GM06990 (cell line): Measurements from ENCODE around the gene COMMD2.

ENCODE experiments used
- DNase-seq: peaks from one replicate; pipeline ENCODE4 v3.0.0-alpha.2; 2011; ENCODE audit not compliant: insufficient read length; ENCODE audit errors: extremely low read depth
- H3K27me3 ChIP-seq: replicated peaks from 2 replicates; pipeline ENCODE4 v1.6.0; 2011; ENCODE audit warnings: low read length; ENCODE audit not compliant: control insufficient read depth, insufficient read depth
- H3K36me3 ChIP-seq: 2 replicates; pipeline ENCODE4 v1.5.1; 2011; ENCODE audit warnings: low read length; ENCODE audit not compliant: control insufficient read depth, insufficient read depth
- H3K4me3 ChIP-seq: replicated peaks from 2 replicates; pipeline ENCODE4 v1.5.1; 2011; ENCODE audit warnings: low read depth, mild to moderate bottlenecking, control low read depth, low read length
- TF ChIP-seq, protein P1 (sequence below): IDR thresholded peaks from 2 replicates; pipeline ENCODE4 v1.5.1; 2011; ENCODE audit warnings: low read length, control low read depth, mild to moderate bottlenecking, inconsistent platforms; ENCODE audit not compliant: insufficient read depth, poor library complexity, severe bottlenecking

Gene COMMD2

DNA sequence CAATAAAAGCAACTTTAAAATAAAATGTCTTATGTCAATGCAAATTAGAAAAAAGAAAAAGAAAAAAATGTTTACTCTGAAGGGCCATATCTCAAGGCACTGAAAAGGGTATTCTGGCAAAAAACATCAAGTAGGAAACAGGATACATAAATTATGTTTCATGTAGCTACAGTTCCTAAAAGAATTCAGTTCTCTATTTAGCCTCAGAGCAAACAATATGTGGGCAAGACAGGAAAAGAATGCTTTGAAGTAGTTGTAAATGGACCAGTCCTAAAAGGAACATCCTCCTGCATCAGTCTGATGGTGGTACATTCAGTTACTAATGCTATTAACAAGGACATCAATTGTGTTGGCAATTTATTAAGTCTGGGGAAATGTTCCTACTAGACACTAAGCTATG lies 8.1 kb downstream of the COMMD2 start:
- peaks cover 6% of the 10 kb centered on the region for H3K36me3 ChIP-seq
- TF ChIP-seq, protein P1, sequence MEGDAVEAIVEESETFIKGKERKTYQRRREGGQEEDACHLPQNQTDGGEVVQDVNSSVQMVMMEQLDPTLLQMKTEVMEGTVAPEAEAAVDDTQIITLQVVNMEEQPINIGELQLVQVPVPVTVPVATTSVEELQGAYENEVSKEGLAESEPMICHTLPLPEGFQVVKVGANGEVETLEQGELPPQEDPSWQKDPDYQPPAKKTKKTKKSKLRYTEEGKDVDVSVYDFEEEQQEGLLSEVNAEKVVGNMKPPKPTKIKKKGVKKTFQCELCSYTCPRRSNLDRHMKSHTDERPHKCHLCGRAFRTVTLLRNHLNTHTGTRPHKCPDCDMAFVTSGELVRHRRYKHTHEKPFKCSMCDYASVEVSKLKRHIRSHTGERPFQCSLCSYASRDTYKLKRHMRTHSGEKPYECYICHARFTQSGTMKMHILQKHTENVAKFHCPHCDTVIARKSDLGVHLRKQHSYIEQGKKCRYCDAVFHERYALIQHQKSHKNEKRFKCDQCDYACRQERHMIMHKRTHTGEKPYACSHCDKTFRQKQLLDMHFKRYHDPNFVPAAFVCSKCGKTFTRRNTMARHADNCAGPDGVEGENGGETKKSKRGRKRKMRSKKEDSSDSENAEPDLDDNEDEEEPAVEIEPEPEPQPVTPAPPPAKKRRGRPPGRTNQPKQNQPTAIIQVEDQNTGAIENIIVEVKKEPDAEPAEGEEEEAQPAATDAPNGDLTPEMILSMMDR: no peak
- H3K27me3 ChIP-seq: no peaks in the 10 kb centered on the region

DNA sequence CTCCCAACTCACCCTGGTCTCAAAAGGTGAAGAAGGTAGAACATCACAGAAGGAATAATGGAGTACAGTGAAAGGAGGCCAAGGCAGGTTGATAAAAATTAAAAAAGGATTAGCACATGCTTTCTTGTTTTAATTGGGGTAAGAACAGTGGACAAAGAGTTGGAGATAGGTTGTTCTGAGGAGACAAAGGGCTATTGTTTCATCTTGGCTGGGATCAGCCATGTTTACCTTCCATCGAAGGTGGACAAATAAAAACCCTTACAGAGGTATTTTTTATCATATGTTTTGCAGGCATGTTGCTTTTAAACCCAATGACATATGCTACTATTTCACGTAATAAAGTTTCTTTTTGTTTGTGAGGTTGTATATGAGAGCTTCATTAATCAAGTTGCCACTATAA lies 12.9 kb downstream of the COMMD2 start:
- no peak for DNase-seq
- H3K27me3 ChIP-seq: no peaks in the 10 kb centered on the region
- H3K36me3 ChIP-seq: no peaks in the 10 kb centered on the region; the same call in 1 of the 2 replicates
- H3K4me3 ChIP-seq: no peak overlapping the region
- TF ChIP-seq, protein P1: no peak

More for the DNA sequence above, 8.1 kb downstream of the COMMD2 start:
- DNase-seq: no peak
- no peak overlapping the region for H3K4me3 ChIP-seq

DNA sequence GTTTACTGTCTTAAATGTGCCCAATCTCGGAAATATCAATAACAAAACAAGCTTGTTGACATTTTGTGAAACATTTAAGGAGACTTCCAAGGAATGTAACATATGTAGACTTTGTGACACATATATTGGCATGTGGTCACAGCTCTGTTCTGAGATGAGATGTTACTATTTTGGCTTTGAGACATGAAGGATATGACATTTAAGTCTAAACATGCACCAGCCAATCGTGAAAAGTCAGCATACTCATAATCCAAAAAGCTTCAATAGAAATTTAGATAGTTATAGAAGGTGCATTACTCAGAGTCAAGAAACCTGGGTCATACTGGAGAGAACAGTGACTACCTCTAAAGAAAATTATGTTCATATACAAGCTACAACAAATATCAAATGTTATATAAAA lies 13.4 kb downstream of the COMMD2 start:
- no peak for DNase-seq
- H3K27me3 ChIP-seq: no peaks in the 10 kb centered on the region
- no peaks in the 10 kb centered on the region; the same call in 1 of the 2 replicates for H3K36me3 ChIP-seq
- no peak overlapping the region for H3K4me3 ChIP-seq
- TF ChIP-seq, protein P1: no peak

DNA sequence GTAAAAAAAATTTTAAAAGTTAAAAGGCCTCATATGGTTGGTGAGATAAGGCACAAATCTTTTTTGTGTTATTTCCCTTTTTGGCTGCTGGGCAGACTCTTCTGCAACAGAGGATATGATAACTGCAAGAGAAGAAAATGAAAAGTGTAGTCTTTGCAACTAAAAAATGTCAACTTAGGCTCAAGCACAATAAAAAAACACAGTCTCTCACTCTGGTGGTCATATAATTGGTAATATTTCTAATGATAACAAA lies 15.4 kb downstream of the COMMD2 start:
- Histone ChIP-seq H3K4me3 (no peak overlapping the region), H3K27me3 (no peaks in the 10 kb centered on the region), H3K36me3 (no peaks in the 10 kb centered on the region; the same call in 1 of the 2 replicates)
- no peak for DNase-seq
- TF ChIP-seq, protein P1: no peak

DNA sequence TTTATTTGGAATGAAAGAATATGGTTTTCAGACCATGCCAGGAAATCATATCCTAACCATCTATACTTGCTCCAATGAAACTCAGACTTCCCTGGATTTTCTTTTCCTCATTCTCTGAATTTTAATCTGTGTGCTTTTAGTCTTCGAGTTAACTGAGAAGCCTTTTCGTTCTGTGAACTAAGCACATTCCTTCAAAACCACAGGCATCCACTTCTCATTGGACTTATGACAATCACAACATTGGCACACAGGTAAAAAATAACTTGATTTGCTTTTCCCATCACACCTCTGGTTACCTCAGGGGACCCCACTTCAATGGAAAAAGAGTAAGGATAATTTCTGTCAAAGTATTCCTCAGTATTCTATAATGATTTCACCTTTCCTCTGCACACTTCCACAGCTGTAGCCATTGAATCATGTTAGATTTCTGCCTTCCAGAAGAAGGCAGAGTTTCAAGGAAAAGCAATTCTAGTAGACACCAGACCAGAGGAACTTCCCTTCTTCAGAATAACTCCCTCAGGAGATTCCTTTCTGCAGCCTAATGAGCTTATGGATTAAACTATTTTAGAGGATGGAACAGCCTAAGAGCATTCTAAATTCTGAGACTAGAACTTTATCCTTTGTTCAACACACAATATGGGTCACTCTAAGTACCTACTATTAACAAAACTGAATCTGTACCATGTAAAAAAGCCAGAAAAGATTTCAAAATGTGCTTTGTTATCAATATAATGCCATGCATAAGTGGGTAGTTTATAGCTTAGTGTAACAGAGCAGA lies 15.9 kb downstream of the COMMD2 start:
- TF ChIP-seq, protein P1: no peak
- DNase-seq: no peak
- H3K36me3 ChIP-seq: no peaks in the 10 kb centered on the region; the same call in 1 of the 2 replicates
- no peak overlapping the region for H3K4me3 ChIP-seq
- no peaks in the 10 kb centered on the region for H3K27me3 ChIP-seq

DNA sequence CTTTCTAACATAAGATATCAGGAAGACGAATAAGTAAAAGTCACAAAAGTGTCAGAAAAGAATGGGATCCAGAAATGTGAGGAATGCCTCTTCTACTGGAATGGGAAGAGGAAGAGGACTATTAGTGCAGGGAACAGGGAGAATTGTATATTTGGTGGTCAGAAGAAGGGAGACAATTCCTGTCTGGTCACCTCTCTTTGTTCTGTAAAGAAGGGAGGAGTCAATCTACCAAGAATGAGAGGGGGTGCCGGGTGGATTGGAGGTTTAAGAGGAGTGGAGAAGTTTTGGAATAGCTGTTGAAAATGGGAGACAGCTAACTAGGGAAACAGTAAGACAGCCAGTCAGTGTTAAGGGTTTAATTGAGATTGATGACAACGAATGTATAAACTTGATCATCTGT lies 20.1 kb downstream of the COMMD2 start:
- H3K27me3 ChIP-seq: no peaks in the 10 kb centered on the region

More for the DNA sequence above, 20.1 kb downstream of the COMMD2 start:
- Histone ChIP-seq H3K36me3 (no peaks in the 10 kb centered on the region), H3K4me3 (no peak overlapping the region)
- DNase-seq: no peak
- TF ChIP-seq, protein P1: no peak
